Measurements from ENCODE around the gene LRBA. TPM values are rescaled to one million over a fixed set of nuclear protein-coding genes. Genes with fewer than 3 reads are reported as not detected.

The LRBA gene
- total and polyA plus RNA-seq, 2 donors (not counting 3 experiments of a cell fraction or from before 2014, with no cell fraction given), result 18.0 to 35.1 TPM

GRCh38 chr4:150988238-150988637, 26.8 kb downstream of the LRBA start:
- FAIRE-seq, result no peak
- Histone ChIP-seq H3K9me3 (replicated peaks; ENCODE audit: control insufficient read depth, insufficient read depth, low read length) (no peaks in the 10 kb centered on the region), H3K4me2 (ENCODE audit: insufficient read depth, low read length) (no peak overlapping the region), H3K27me3 (ENCODE audit: control insufficient read depth in 2 of 2, insufficient read depth in 2 of 2, low read length in 2 of 2) (no peaks in the 10 kb centered on the region), H3K79me2 (ENCODE audit: control insufficient read depth, insufficient read depth, low read length) (peaks cover 10% of the 10 kb centered on the region), H2AFZ (ENCODE audit: low read depth, low read length) (no peak overlapping the region), H3K4me3 (replicated peaks in 1 of 3; ENCODE audit: insufficient read depth in 1 of 3, low read depth in 1 of 3, low read length in 3 of 3) (no peak overlapping the region), H3K4me1 (ENCODE audit: control insufficient read depth, extremely low read depth, insufficient read depth, low read length) (no peaks in the 10 kb centered on the region), H3K9me1 (replicated peaks; ENCODE audit: control insufficient read depth, extremely low read depth, insufficient read depth, low read length) (no peaks in the 10 kb centered on the region), H4K20me1 (replicated peaks; ENCODE audit: control insufficient read depth, extremely low read depth, insufficient read depth, low read length) (no peaks in the 10 kb centered on the region), H3K36me3 (ENCODE audit: control insufficient read depth in 2 of 2, extremely low read depth in 1 of 2, insufficient read depth in 2 of 2, low read length in 2 of 2) (no peaks in the 10 kb centered on the region), H3K27ac (ENCODE audit: insufficient read depth, low read depth, low read length) (no peak overlapping the region), H3K9ac (replicated peaks; ENCODE audit: extremely low read depth, insufficient read depth, low read length) (no peak overlapping the region)
- ChIA-PET CTCF (no interaction called here), POLR2A (no interaction called here)
- intact Hi-C loops (cut with micrococcal nuclease), result no loop called here
- dilution Hi-C loops (cut with MboI; ENCODE audit: extremely low pct_ligation_motif_present, low sequenced_read_pairs), result no loop called here
- TF ChIP-seq MYC (IDR thresholded peaks at IDR 0.05; ENCODE audit: low read depth, low read length) (no peak), FOS (IDR thresholded peaks at IDR 0.05; ENCODE audit: borderline replicate concordance, insufficient read depth, low read length) (no peak)
- no TSS peak for BruUV-seq (replicated peaks)
- no peak for DNase-seq (ENCODE audit: low read depth, low spot score)

GRCh38 chr4:150987204-150987603, 27.9 kb downstream of the LRBA start:
- no TSS peak for BruUV-seq (replicated peaks)
- Histone ChIP-seq H3K27me3 (ENCODE audit: control insufficient read depth in 2 of 2, insufficient read depth in 2 of 2, low read length in 2 of 2) (no peaks in the 10 kb centered on the region), H3K9me1 (replicated peaks; ENCODE audit: control insufficient read depth, extremely low read depth, insufficient read depth, low read length) (no peaks in the 10 kb centered on the region), H3K9ac (replicated peaks; ENCODE audit: extremely low read depth, insufficient read depth, low read length) (no peak overlapping the region), H3K27ac (ENCODE audit: insufficient read depth, low read depth, low read length) (no peak overlapping the region), H2AFZ (ENCODE audit: low read depth, low read length) (no peak overlapping the region), H4K20me1 (replicated peaks; ENCODE audit: control insufficient read depth, extremely low read depth, insufficient read depth, low read length) (no peaks in the 10 kb centered on the region), H3K4me3 (replicated peaks in 1 of 3; ENCODE audit: insufficient read depth in 1 of 3, low read depth in 1 of 3, low read length in 3 of 3) (no peak overlapping the region), H3K4me2 (ENCODE audit: insufficient read depth, low read length) (no peak overlapping the region), H3K36me3 (ENCODE audit: control insufficient read depth in 2 of 2, extremely low read depth in 1 of 2, insufficient read depth in 2 of 2, low read length in 2 of 2) (no peaks in the 10 kb centered on the region), H3K79me2 (ENCODE audit: control insufficient read depth, insufficient read depth, low read length) (peaks cover 10% of the 10 kb centered on the region), H3K4me1 (ENCODE audit: control insufficient read depth, extremely low read depth, insufficient read depth, low read length) (no peaks in the 10 kb centered on the region), H3K9me3 (replicated peaks; ENCODE audit: control insufficient read depth, insufficient read depth, low read length) (no peaks in the 10 kb centered on the region)
- TF ChIP-seq POLR2A (IDR thresholded peaks at IDR 0.05; ENCODE audit: low read depth, low read length) (no peak), CTCF (IDR thresholded peaks at IDR 0.05; ENCODE audit: extremely low read depth in 1 of 2, insufficient read depth in 1 of 2, low read depth in 1 of 2, low read length in 2 of 2) (no peak), GATA2 (IDR thresholded peaks at IDR 0.05; ENCODE audit: insufficient read depth, insufficient read length, low read depth, low read length) (no peak), MYC (IDR thresholded peaks at IDR 0.05; ENCODE audit: low read depth, low read length) (no peak)
- dilution Hi-C loops (cut with MboI; ENCODE audit: extremely low pct_ligation_motif_present, low sequenced_read_pairs), result no loop called here
- DNase-seq (ENCODE audit: low read depth, low spot score) (no peak), FAIRE-seq (no peak)
- ChIA-PET CTCF (interaction anchor here (0.6 to 1.4 kb wide), 3 partner anchors 15 to 50 kb away, joined by 3 to 4 read pairs (median 3); no protein-coding TSS in a partner anchor), POLR2A (no interaction called here)
- intact Hi-C loops (cut with micrococcal nuclease), result no loop called here
